ENCODE results near the gene PTPN9. TPM values are rescaled to one million over a fixed set of nuclear protein-coding genes. Genes with fewer than 3 reads are reported as not detected.
"Not testable (repeated sequence)": the region's sequence is repeated elsewhere in the genome, so short reads cannot be mapped to it uniquely, and the experiment has no call there.

Gene PTPN9
- total and polyA plus RNA-seq, 2 experiments from 2014 or later = 19.9 to 30.6 TPM

DNA sequence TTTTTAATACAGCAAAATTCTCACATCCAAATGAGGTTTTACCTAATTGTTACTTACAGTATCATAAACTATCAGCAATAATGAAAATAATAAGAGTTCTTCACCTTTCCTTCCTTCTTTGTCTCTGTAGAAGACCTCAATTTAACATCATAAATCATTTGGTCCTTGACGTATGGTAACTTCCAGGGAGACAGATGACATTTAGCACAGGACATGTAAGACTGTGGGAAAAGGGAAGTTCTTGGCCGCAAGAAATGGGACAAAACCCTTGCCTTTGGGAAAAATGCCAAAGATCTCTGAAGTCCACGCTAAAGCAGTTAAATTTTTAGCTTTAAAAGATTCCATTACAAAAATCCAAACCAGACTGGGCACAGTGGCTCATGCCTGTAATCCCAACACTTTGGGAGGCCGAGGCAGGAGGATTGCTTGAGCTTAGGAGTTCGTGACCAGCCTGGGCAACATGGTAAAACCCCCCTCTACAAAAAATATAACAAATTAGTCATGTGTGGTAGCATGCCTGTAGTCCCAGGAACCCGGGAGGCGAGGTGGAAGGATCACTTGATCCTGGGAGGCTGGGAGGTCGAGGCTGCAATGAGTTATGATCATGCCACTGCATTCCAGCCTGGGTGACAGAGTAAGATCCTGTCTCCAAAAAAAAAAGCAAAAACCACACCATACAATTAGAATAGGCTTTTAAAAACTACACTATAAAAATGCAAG lies 8.8 kb downstream of the PTPN9 start:
- WGBS, 2 experiments (ENCODE audit: low coverage in 1 of 2, low lambda C conversion rate in 2 of 2, missing lambda C conversion rate in 2 of 2) = 76 to 81% methylated on average over 8 of the region's 8 CpGs
- in situ Hi-C loops (cut with MboI) = no loop called here
- H3K9me3 ChIP-seq (ENCODE audit: low read depth) = no peaks in the 10 kb centered on the region
- H3K79me2 ChIP-seq (ENCODE audit: insufficient read depth) = peaks cover 97% of the 10 kb centered on the region
- H3K27ac ChIP-seq = no peak overlapping the region; the same call in 1 of the 2 replicates
- peaks cover 20% of the 10 kb centered on the region for H3F3A ChIP-seq (ENCODE audit: insufficient read depth)
- H3K4me1 ChIP-seq (ENCODE audit: insufficient read depth) = peaks cover 32% of the 10 kb centered on the region
- H4K20me1 ChIP-seq (ENCODE audit: insufficient read depth) = 0 out of 2 replicates have a peak, but pooled peaks cover 9% of the 10 kb centered on the region
- no peak overlapping the region for H3K4me3 ChIP-seq
- TF ChIP-seq EZH2 (IDR thresholded peaks at IDR 0.05; ENCODE audit: insufficient read depth, poor library complexity, severe bottlenecking) (no peak), EZH2phosphoT487 (IDR thresholded peaks at IDR 0.05; ENCODE audit: insufficient read depth, low read depth) (no peak)
- no peak overlapping the region for H2AFZ ChIP-seq
- H3K9me2 ChIP-seq (ENCODE audit: insufficient read depth) = no peaks in the 10 kb centered on the region
- no peaks in the 10 kb centered on the region for H3K36me3 ChIP-seq (ENCODE audit: low read depth)
- H3K27me3 ChIP-seq (replicated peaks; ENCODE audit: insufficient read depth) = no peaks in the 10 kb centered on the region
- no peak overlapping the region for H3K9ac ChIP-seq
- no peak overlapping the region for H3K4me2 ChIP-seq (ENCODE audit: unreplicated experiment)
- DNase-seq = no peak

GRCh38 chr15:75565062-75565970 lies 13.8 kb downstream of the PTPN9 start:
- Histone ChIP-seq H3K27me3 (replicated peaks; ENCODE audit: insufficient read depth) (no peaks in the 10 kb centered on the region), H3K36me3 (ENCODE audit: low read depth) (no peaks in the 10 kb centered on the region), H3K79me2 (ENCODE audit: insufficient read depth) (peaks cover 100% of the 10 kb centered on the region), H3K9me3 (ENCODE audit: low read depth) (no peaks in the 10 kb centered on the region), H4K20me1 (ENCODE audit: insufficient read depth) (0 out of 2 replicates have a peak, but pooled peaks cover 9% of the 10 kb centered on the region), H3K4me2 (ENCODE audit: unreplicated experiment) (peak overlapping the region; percentile 76), H3K27ac (peak overlapping the region; percentile 82), H3F3A (ENCODE audit: insufficient read depth) (peaks cover 9% of the 10 kb centered on the region; the same call in 1 of the 2 replicates), H3K9ac (peak overlapping the region; percentile 55), H2AFZ (no peak overlapping the region), H3K4me3 (no peak overlapping the region), H3K9me2 (ENCODE audit: insufficient read depth) (no peaks in the 10 kb centered on the region), H3K4me1 (ENCODE audit: insufficient read depth) (peaks cover 16% of the 10 kb centered on the region)
- WGBS, 2 experiments (ENCODE audit: low coverage in 1 of 2, low lambda C conversion rate in 2 of 2, missing lambda C conversion rate in 2 of 2) = 97 to 99% methylated on average over 3 of the region's 3 CpGs
- DNase-seq = peak; percentile 74
- no peak for TF ChIP-seq EZH2 (IDR thresholded peaks at IDR 0.05; ENCODE audit: insufficient read depth, poor library complexity, severe bottlenecking)
- TF ChIP-seq EZH2phosphoT487 (IDR thresholded peaks at IDR 0.05; ENCODE audit: insufficient read depth, low read depth) = no peak
- in situ Hi-C loops (cut with MboI) = no loop called here

- WGBS, 2 experiments (ENCODE audit: low coverage in 1 of 2, low lambda C conversion rate in 2 of 2, missing lambda C conversion rate in 2 of 2) = 96 to 98% methylated on average over 5 of the region's 5 CpGs
- peaks cover 88% of the 10 kb centered on the region for H3K79me2 ChIP-seq (ENCODE audit: insufficient read depth)
- H3K27me3 ChIP-seq (replicated peaks; ENCODE audit: insufficient read depth) = no peaks in the 10 kb centered on the region
- no peaks in the 10 kb centered on the region for H3K9me2 ChIP-seq (ENCODE audit: insufficient read depth)
- H4K20me1 ChIP-seq (ENCODE audit: insufficient read depth) = 0 out of 2 replicates have a peak, but pooled peaks cover 9% of the 10 kb centered on the region
- TF ChIP-seq EZH2 (IDR thresholded peaks at IDR 0.05; ENCODE audit: insufficient read depth, poor library complexity, severe bottlenecking) = no peak
- TF ChIP-seq EZH2phosphoT487 (IDR thresholded peaks at IDR 0.05; ENCODE audit: insufficient read depth, low read depth) = no peak
- DNase-seq = no peak
- H3F3A ChIP-seq (ENCODE audit: insufficient read depth) = peaks cover 9% of the 10 kb centered on the region; the same call in 1 of the 2 replicates
- no peak overlapping the region for H3K27ac ChIP-seq
- no peak overlapping the region for H2AFZ ChIP-seq
- no peaks in the 10 kb centered on the region for H3K9me3 ChIP-seq (ENCODE audit: low read depth)
- no peaks in the 10 kb centered on the region for H3K36me3 ChIP-seq (ENCODE audit: low read depth)
- H3K4me3 ChIP-seq = no peak overlapping the region
- H3K4me1 ChIP-seq (ENCODE audit: insufficient read depth) = peaks cover 14% of the 10 kb centered on the region
- no peak overlapping the region for H3K9ac ChIP-seq
- in situ Hi-C loops (cut with MboI) = no loop called here
- H3K4me2 ChIP-seq (ENCODE audit: unreplicated experiment) = no peak overlapping the region
These were observed 17.2 kb downstream of the PTPN9 start for GRCh38 chr15:75561888-75562287.

DNA sequence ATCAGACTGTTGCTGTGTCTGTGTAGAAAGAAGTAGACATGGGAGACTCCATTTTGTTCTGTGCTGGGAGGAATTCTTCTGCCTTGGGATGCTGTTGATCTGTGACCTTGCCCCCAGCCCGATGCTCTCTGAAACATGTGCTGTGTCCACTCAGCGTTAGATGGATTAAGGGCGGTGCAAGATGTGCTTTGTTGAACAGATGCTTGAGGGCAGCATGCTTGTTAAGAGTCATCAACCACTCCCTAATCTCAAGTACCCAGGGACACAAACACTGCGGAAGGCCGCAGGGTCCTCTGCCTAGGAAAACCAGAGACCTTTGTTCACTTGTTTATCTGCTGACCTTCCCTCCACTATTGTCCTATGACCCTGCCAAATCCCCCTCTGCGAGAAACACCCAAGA lies 19.8 kb downstream of the PTPN9 start:
- H3K27ac ChIP-seq; in situ Hi-C loops (cut with MboI); H4K20me1 ChIP-seq (ENCODE audit: insufficient read depth); H3F3A ChIP-seq (ENCODE audit: insufficient read depth); H2AFZ ChIP-seq; H3K4me1 ChIP-seq (ENCODE audit: insufficient read depth); DNase-seq; H3K36me3 ChIP-seq (ENCODE audit: low read depth); H3K9ac ChIP-seq; H3K9me2 ChIP-seq (ENCODE audit: insufficient read depth); H3K4me2 ChIP-seq (ENCODE audit: unreplicated experiment); H3K9me3 ChIP-seq (ENCODE audit: low read depth); H3K4me3 ChIP-seq; H3K27me3 ChIP-seq (replicated peaks; ENCODE audit: insufficient read depth): not testable (repeated sequence)
- H3K79me2 ChIP-seq (ENCODE audit: insufficient read depth) = peaks cover 88% of the 10 kb centered on the region
- WGBS, 2 experiments (ENCODE audit: low coverage in 1 of 2, low lambda C conversion rate in 2 of 2, missing lambda C conversion rate in 2 of 2) = 94% methylated on average over 5 to 6 of the region's 6 CpGs

- H2AFZ ChIP-seq; H3K4me3 ChIP-seq; H3K9ac ChIP-seq; H3K4me2 ChIP-seq (ENCODE audit: unreplicated experiment); H3K36me3 ChIP-seq (ENCODE audit: low read depth); H3K9me2 ChIP-seq (ENCODE audit: insufficient read depth); H3K27ac ChIP-seq; H4K20me1 ChIP-seq (ENCODE audit: insufficient read depth); H3K27me3 ChIP-seq (replicated peaks; ENCODE audit: insufficient read depth); in situ Hi-C loops (cut with MboI); DNase-seq; H3K9me3 ChIP-seq (ENCODE audit: low read depth); H3F3A ChIP-seq (ENCODE audit: insufficient read depth); H3K4me1 ChIP-seq (ENCODE audit: insufficient read depth): not testable (repeated sequence)
- 93 to 95% methylated on average over 17 to 28 of the region's 28 CpGs for WGBS, 2 experiments (ENCODE audit: low coverage in 1 of 2, low lambda C conversion rate in 2 of 2, missing lambda C conversion rate in 2 of 2)
- H3K79me2 ChIP-seq (ENCODE audit: insufficient read depth) = peaks cover 88% of the 10 kb centered on the region
These were observed 20.2 kb downstream of the PTPN9 start for GRCh38 chr15:75558955-75559354.

Data from GM23248 (cell line).